Bone marrow (tissue), 2 donors: ENCODE results near the gene HEY2.
"Not testable (repeated sequence)": the region's sequence is repeated elsewhere in the genome, so short reads cannot be mapped to it uniquely, and the experiment has no call there.

ENCODE experiments used
- DNase-seq, 2 donors: peaks; one replicate each; lab custom pipeline; 2025; lab: John Stamatoyannopoulos, UW

The HEY2 gene

DNA sequence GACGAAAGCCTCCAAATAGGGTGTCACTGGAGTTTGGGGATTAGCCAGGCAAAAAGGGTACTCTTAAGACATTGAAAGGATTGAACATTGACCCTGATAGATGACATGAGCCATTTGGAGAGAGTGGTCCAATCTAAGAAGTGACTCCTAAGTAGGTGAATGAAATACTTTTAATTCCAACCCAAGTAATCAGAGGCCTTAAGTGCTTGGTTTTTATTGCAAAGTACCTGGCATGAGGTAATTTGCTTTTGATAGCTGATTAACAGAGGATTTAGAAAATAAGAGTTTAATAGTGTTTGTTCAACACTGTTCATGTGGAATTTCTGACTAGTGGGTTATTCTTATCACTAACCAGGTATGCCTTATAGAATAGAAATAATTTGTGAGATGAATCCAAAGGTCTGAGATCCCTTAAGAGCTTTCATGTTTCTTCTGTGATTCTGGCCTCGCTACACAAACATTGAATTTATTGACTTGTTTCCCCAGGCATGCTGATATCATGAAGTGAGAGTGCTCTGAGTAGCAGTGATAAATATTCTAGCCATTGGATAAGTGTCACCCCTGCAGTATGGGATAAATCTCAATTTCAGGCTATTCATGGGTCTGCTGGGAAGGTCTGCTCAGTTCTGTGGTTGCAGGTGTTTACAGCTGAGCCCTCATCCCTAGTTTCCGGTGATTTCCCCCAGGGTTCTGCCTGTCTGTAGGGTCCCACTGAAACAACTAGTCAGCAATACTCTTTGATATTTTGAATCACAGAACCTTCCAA, 47.9 kb downstream of the HEY2 start:
- no peak for DNase-seq

- DNase-seq, result no peak
These were observed 48.5 kb downstream of the HEY2 start for GRCh38 chr6:125797886-125798444.

DNA sequence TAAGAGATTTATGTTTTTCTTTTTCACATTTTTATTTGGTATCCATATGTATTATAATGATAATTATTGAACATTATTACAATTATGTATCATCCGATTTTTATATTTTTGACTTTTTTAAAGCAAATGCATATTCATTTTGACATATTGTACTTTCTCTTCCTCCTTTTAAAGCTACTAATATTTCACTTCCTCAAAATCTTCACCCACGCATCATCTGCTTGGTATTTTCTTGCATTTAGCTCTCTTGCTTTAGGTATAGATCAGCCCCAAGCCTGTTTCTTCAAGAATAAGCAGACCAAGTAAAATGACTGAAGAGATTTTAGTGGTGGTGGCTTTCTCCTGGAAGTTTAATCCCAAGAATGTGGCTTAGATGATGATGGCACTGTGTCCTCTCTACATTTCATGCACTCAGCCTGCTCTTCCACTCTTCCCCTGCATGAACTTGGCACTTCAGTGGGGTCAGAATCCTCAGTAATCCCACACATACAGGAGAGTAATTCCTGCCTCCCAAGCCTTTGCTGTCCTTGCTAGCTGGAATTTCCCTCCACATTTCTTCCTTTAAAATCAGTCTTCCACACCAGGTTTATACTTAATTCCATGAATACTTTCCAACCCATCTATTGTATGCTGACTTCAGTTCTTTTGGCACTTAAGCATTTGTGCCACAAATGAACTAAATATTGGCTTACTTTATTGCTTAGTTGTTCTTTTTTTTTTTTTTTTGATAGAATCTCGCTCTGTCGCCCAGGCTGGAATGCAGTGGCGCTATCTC, 49.5 kb downstream of the HEY2 start:
- DNase-seq, result peak in 1 of 2 donors; percentile 69

GRCh38 chr6:125802383-125802782, 53.0 kb downstream of the HEY2 start:
- no peak for DNase-seq

- DNase-seq, result peak in 1 of 2 donors; percentile 48
These were observed 53.5 kb downstream of the HEY2 start for GRCh38 chr6:125802943-125803377.

DNA sequence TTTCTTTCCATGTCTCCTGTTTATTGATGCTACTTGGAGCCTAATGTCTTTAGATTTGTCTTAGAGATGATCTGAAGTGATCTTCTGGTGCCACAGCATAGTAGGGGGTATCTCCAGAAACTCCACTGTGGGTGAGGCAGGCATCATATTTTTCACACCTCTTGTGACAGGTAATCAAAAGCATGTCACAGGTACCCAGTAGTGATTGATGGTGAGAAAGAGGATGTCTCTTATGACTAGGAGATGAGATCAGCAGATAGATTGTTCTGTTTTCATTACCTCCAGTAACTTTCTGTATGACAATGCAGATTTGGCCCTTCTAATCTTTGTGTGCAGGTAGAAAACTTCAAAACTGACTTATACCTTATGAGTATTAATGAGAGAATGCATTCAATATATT, 54.8 kb downstream of the HEY2 start:
- no peak for DNase-seq

DNA sequence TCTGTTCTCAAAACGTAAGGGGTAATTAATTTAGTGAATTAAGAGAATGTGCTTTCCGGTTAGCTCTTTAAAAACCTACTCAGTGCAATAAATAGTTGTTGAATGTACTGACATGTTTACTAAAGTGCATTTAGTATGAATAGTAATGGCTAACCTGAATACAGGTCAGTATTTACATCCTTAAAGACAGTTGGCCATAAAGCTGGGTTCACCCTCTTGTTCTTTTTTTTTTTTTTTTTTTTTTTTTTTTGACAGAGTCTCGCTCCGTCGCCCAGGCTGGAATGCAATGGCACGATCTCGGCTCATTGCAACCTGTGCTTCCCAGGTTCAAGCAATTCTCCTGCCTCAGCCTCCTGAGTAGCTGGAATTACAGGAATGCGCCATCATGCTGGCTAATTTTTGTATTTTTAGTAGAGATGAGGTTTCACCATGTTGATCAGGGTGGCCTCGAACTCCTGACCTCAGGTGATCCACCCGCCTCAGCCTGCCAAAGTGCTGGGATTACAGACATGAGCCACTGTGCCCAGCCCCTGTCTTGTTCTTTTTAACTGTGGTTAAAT, 55.5 kb downstream of the HEY2 start:
- DNase-seq, result not testable (repeated sequence)

DNA sequence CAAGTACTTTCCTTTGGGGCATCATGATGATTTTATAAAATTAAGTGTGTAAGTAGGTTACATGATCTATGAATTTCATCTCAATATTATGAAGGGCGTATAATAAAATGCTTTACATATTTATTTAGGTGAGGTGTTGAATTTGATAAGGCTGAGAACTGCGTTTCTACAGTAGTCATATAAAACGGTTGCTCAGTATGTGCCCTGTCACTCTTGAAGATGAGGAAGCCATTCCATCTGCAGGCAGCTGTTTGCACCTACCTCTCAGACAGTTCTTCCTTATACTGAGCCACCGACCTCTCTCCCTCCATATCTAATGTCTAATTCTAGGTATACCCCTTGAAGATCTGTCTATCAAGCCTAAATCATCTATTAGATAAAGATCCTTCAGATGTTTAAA, 57.4 kb downstream of the HEY2 start:
- DNase-seq, result peak in 1 of 2 donors; percentile 40

- DNase-seq, result no peak
These were observed 57.9 kb downstream of the HEY2 start for GRCh38 chr6:125807293-125807692.

GRCh38 chr6:125808060-125808459, 58.6 kb downstream of the HEY2 start:
- no peak for DNase-seq

DNA sequence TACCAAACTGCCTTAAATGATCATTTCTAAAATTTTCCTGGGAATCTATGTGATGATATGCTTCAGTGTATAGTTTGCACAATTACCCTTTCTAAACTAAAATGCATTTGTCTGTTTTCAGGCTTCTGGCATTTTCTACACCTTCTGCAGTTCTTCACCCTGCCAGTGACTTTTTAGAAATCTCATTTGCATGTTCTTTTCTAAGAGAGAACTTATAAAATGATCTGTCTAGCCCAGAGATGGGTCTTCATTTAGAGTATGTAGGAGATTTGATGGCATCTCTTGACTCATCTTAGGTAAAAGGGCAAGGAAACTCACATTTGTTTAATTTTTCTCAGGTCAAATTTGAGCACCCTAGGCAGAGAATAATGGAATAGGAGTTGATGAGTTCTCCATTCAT, 59.2 kb downstream of the HEY2 start:
- no peak for DNase-seq

DNA sequence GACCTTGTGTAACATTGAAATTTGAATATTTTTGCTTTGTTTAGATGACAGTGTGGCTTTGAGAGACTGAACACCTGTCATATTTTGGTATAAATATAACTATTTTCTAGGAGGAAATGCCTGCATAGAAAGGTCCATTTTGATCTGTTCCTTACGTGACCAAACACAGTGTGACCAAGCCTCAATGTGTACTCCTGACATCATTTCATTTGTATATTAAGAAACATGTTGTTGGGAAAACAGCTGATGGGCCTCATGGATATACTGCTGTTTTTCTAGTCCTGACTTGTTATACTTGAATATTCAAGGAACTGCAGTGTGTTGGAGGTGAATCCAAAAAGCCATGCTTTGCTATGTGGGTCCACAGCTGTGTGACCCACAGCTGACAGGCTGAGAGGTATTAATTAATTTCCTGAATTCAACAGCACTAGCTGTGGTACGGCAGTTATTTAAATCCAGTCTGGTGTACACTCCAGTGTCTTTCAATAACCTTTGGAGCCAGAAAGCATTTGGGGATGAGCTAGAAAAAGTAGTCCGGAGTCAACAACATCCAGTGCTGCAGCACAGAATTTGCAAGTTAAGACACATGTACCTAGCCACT, 60.2 kb downstream of the HEY2 start:
- DNase-seq, result no peak

- DNase-seq, result no peak
These were observed 61.0 kb downstream of the HEY2 start for GRCh38 chr6:125810445-125810844.
